HG03045 (cell line): ENCODE results near the gene HIVEP3.

ENCODE experiments used
- ATAC-seq: cut with Tn5 transposase; IDR thresholded peaks from one replicate; pipeline ENCODE4 v1.9.1; 2021; ENCODE audit warnings: mild to moderate bottlenecking, moderate library complexity; ENCODE audit not compliant: unreplicated experiment

HIVEP3 gene

GRCh38 chr1:41481109-41481775, 437.5 kb downstream of the HIVEP3 start:
- no peak for ATAC-seq

- ATAC-seq = no peak
Observed at GRCh38 chr1:41480204-41481108, 438.3 kb downstream of the HIVEP3 start.

DNA sequence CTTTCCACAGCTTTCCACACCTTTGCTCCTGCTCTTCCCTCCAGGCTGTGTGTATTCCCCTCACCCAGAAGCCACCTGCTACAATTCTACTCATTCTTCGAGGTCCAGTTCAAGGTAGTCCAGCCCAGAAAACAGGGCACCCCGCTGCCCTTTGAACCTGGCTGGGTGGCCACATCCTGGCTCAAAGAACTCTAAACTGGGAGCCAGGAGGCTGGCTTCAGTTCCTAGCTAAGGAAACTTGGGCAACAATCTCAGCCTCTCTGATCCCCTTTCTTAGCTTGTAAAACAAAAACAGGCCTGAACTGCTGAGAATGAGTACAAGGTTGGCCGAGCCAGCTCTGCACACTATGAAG, 438.9 kb downstream of the HIVEP3 start:
- ATAC-seq = no peak

DNA sequence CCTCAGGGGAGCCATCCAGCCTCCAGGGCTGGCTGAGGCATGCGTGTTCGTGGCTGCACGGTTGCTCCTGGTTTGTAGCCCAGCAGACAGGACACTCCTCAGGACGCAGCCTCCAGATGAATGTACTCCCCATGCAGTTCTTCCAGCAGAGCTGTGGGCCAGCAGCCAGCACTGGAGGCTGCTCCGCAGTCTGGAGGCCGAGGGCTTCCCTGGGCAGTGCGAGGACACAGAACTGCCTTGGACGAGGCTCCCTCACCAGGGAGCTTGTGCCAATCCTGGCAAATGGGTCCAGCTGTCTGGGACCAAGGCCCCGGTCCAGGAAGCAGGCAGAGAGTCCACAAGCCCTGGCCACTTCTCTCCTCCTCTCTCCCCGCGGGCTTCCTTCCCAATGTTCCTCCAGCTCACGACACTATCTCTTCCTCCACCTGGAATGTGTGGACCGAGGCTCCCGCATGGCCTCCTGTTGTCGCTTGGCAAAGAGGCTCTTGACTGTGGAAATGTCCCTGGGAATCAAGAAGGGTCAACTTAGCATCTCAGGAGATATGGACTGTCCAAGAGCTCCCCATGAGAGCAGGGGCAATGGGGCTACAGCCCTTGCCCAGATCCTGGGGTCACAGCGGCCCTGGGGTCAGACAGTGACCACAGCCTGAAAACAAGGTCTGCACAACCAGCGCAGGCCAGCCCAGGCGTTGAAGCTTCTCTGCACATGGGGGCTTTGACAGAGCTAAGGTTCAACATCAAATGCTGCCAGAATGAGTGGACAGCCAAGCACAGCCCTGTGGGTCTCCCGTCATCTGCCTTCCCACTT, 439.5 kb downstream of the HIVEP3 start:
- no peak for ATAC-seq

DNA sequence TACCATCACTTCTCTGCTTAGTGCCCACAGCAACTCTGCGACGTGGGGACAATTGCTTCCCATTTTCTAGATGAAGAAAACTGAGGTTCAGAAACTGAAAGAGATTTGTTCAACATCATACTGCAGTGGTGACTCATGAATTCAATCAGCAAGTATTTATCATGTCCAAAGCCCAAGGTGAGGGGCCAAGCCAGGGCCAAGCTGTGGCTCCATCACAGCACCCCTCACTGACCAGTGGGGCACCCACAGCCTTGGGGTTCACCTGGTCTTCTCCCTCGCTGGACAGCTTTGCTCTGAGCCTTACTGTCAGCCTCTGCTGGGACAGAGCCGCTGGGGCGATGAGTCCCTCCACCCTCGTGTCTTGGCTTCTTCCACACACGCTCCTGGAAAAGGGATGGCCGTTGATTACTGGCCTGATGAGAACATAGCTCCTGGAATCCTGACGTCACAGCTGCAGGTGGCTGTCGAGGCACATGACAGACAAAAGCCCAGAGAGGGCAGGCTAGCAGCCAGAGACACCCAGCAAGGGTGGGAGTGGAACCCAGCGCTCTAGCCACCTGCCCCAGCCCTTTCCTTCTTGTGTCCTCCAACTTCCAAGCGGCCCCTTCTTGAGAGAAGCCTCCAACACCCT, 440.5 kb downstream of the HIVEP3 start:
- ATAC-seq = no peak

GRCh38 chr1:41476807-41477361, 441.8 kb downstream of the HIVEP3 start:
- no peak for ATAC-seq

- no peak for ATAC-seq
Observed at GRCh38 chr1:41475859-41476567, 442.7 kb downstream of the HIVEP3 start.

- no peak for ATAC-seq
Observed at GRCh38 chr1:41475346-41475745, 443.4 kb downstream of the HIVEP3 start.

GRCh38 chr1:41474490-41475271, 444.0 kb downstream of the HIVEP3 start:
- ATAC-seq = no peak

DNA sequence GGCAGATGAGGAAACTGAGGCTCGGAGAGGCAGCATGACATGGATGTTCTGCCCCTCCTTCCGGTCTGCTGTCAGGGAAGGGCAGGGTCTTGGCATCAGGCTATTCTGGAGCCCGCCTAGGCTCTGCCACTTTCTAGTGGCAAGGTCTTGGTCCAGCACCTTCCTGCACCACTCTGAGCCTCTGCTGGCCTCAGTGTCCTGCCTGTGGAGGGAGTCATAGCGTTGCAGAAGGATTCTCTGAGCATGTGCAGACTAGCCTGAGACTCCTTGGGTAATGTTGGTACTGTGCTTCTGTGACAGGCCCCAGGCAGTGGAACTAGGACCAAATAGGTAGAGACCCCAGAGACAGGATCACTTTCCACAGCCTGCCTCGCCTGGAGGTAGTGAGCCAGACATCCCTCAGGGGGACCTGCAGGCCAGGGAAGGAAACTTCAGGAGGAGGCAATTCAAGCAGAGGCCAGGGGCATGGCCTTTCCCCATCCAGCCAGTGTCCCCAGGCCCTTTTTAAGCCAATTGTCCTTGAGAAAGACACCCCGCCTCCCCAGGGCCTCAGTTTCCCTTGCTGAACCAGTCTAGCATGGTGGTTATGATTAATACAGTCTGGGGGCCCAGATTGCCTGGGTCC, 444.9 kb downstream of the HIVEP3 start:
- no peak for ATAC-seq

DNA sequence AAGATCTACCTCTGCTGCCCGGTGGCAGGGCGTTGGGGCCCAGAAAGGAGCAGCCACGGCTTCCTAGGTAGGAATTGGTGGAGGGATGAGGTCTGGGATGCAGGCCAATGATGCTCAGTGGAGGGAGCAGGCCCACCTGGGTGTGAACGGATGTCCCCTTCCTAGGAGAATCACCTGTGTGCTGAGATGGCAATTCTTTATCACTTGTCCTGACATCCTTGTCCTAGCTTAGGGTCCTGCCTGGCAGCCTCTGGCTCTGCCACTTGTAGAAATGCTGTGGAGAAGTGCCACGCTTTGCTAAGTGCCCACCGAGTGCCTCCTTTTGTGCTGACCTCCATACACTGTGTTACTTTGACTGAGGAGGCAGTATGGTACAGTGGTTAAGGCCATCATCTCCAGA, 447.1 kb downstream of the HIVEP3 start:
- ATAC-seq = no peak

DNA sequence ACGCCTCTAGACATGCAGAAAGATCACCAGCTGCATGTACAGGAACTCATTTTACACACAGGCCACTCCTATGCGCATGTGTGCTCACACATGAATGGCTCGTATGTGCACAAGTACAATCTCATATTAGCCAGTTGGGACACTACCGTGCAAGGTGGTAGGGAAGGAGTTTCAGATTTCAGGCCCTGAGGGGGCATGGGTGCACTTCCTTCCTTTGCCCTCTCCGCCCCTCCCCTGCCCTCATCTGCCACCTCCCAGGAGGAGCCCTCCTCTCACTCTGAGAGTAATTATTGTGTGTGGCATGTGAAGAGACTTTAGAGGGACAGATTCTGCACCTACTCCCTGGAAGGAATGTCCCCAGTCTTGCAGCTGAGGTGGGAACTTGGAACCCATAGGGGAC, 449.0 kb downstream of the HIVEP3 start:
- no peak for ATAC-seq

- no peak for ATAC-seq
Observed at GRCh38 chr1:41468122-41468762, 450.5 kb downstream of the HIVEP3 start.

DNA sequence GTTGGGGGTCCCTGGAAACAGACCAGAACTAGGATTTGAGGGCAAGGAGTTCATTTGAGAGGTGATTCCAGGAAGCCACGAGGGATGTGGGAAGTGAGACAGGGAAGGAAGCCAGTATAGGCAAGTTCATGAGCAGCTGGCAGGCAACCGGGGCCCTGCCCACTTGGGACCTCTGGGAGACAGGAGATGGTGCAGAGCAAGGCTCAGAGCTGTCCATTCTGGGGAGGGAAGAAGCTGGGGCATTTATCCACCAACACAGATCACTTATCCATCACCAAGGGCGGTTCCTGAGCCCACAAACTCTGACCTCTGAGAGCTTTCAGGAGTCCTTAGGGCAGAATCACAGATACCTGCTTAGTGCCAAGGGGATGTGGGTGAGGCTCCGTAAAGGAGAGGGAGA, 451.0 kb downstream of the HIVEP3 start:
- ATAC-seq = no peak

GRCh38 chr1:41466146-41466545, 452.6 kb downstream of the HIVEP3 start:
- ATAC-seq = no peak

- no peak for ATAC-seq
Observed at GRCh38 chr1:41465741-41466140, 453.0 kb downstream of the HIVEP3 start.

DNA sequence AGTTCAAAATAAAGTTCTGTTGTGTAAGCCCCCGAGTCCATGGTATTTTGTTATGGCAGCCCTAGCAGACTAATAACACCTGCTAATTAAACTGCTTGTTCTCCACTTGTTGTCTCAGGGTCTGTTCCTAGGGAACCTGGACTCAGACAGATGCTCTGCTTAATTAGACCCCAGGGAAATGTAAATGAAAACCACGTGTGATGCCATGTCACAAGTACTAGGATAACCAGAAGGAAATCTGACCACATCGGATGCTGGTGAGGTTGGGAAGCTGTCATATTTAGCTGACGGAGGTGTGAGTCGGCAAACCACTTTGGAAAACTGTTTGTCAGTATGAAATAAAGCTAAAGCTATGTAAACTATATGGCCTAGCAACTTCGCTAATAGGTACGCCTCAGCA, 453.8 kb downstream of the HIVEP3 start:
- ATAC-seq = no peak

DNA sequence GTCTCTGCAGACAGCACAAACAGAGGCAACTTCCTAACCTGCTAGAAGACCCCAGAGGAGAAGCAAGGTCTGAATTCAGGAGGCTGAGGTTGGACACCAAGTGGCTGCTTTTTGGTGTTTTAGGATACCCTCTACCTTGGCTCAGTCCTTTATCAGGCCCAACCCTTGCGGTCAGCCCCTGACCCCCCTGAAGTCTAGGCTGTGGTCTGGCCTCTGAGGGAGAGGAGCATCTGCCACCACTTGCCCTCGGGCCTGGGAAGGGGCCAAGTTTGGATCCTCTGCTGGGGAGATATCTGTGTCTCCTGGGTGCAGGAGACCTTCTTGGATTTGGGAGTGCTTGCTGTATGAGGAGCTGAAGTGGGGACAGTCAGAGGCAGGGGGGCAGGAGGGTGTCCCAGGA, 455.2 kb downstream of the HIVEP3 start:
- ATAC-seq = no peak

DNA sequence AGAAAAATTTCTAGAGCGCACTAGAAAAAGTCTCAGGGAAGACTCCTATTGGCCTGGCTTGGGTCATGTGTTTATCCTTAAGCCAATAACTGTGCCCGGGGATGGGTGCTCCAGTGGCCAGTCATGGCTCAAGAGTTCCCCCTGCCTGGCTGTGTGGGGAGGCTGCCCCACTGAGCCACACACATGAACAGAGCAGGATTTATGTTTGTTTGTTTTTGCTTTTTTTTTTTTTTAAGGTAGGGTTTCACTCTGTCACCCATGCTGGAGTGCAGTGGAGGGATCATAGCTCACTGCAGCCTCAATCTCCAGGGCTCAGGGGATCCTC, 456.1 kb downstream of the HIVEP3 start:
- no peak for ATAC-seq
